H1 (cell line): Measurements from ENCODE around the gene COL6A1. TPM values are rescaled to one million over a fixed set of nuclear protein-coding genes. Genes with fewer than 3 reads are reported as not detected.

Experiments
- CTCF ChIA-PET: fragments of 300-600 bp; sonication (Branson Sonifier 250); formaldehyde crosslinking; loops from one replicate; lab custom pipeline; 2021; ENCODE audit not compliant: partially characterized antibody; lab: Charles Lee
- POLR2A ChIA-PET: fragments of 300-600 bp; sonication (Branson Sonifier 250); formaldehyde crosslinking; loops from one replicate; lab custom pipeline; 2021; ENCODE audit warnings: inconsistent platforms; ENCODE audit not compliant: partially characterized antibody; lab: Charles Lee
- DNase-seq, 2 experiments: peaks; one replicate each; pipeline versions ENCODE4 v3.0.0 to v3.0.0-alpha.2; 2010 to 2022; ENCODE audit warnings: low spot score in 2 of 2, low read depth in 1 of 2, mixed read lengths in 1 of 2
- FAIRE-seq: peaks from 2 replicates; lab custom pipeline; 2011; peaks lifted over from hg19 to GRCh38; lab: Jason Lieb, UNC
- H2AFZ ChIP-seq: 2 replicates; pipeline ENCODE4 v1.8.1; 2012; ENCODE audit warnings: low read length, inconsistent platforms
- H2AK5ac ChIP-seq: 2 replicates; pipeline ENCODE4 v1.6.1; 2013; ENCODE audit warnings: low read depth, low read length
- H2BK120ac ChIP-seq: replicated peaks from 2 replicates; pipeline ENCODE3; 2013; ENCODE audit warnings: low read depth, low read length, inconsistent platforms
- H2BK12ac ChIP-seq: 2 replicates; pipeline ENCODE4 v1.6.1; 2013; ENCODE audit warnings: low read depth, low read length
- H2BK15ac ChIP-seq: 2 replicates; pipeline ENCODE4 v1.6.1; 2013; ENCODE audit warnings: low read length
- H2BK20ac ChIP-seq: 2 replicates; pipeline ENCODE4 v1.6.1; 2013; ENCODE audit warnings: low read length
- H2BK5ac ChIP-seq: 2 replicates; pipeline ENCODE4 v1.6.1; 2013; ENCODE audit warnings: low read depth, low read length
- H3K14ac ChIP-seq: 2 replicates; pipeline ENCODE4 v1.6.1; 2013; ENCODE audit warnings: inconsistent platforms; ENCODE audit not compliant: insufficient read length
- H3K18ac ChIP-seq: 2 replicates; pipeline ENCODE4 v1.6.1; 2013; ENCODE audit warnings: low read length; ENCODE audit errors: extremely low read depth
- H3K23ac ChIP-seq: 2 replicates; pipeline ENCODE4 v1.6.1; 2013; ENCODE audit warnings: inconsistent platforms; ENCODE audit not compliant: insufficient read length
- H3K23me2 ChIP-seq: 2 replicates; pipeline ENCODE4 v1.6.1; 2013; ENCODE audit warnings: low read depth, low read length
- H3K27ac ChIP-seq: 2 replicates; pipeline ENCODE4 v1.6.1; 2011; ENCODE audit warnings: low read depth, low read length, inconsistent platforms
- H3K27me3 ChIP-seq, 4 experiments: replicated peaks in 1 of 4; 1 replicate in 1 of 4; 2 replicates in 3 of 4; pipeline versions ENCODE4 v1.6.1 to v1.8.1; 2011 to 2013; ENCODE audit warnings: low read length in 3 of 4, mild to moderate bottlenecking in 3 of 4, inconsistent platforms in 2 of 4, mixed read lengths in 2 of 4, moderate library complexity in 1 of 4; ENCODE audit not compliant: control insufficient read depth in 3 of 4, insufficient read depth in 3 of 4; ENCODE audit errors: extremely low read depth in 1 of 4
- H3K36me3 ChIP-seq, 4 experiments: 2 replicates each; pipeline versions ENCODE4 v1.6.1 to v1.8.1; 2011 to 2013; ENCODE audit warnings: mild to moderate bottlenecking in 4 of 4, low read length in 3 of 4, moderate library complexity in 2 of 4, control low read depth in 1 of 4, inconsistent platforms in 1 of 4; ENCODE audit not compliant: insufficient read depth in 4 of 4, control insufficient read depth in 2 of 4
- H3K4ac ChIP-seq: replicated peaks from 2 replicates; pipeline ENCODE3; 2013; ENCODE audit warnings: low read length, low read depth, mixed read lengths, inconsistent platforms; ENCODE audit not compliant: insufficient read length
- H3K4me1 ChIP-seq, 4 experiments: replicated peaks in 1 of 4; 1 replicate in 1 of 4; 2 replicates in 3 of 4; pipeline versions ENCODE4 v1.6.1 to v1.8.1; 2011 to 2013; ENCODE audit warnings: low read length in 3 of 4, inconsistent platforms in 2 of 4, mixed read lengths in 1 of 4; ENCODE audit not compliant: insufficient read depth in 4 of 4, control insufficient read depth in 3 of 4
- H3K4me2 ChIP-seq, 2 experiments: 2 replicates each; pipeline versions ENCODE4 v1.6.1 to v1.8.1; 2011 to 2013; ENCODE audit warnings: low read depth in 2 of 2, low read length in 2 of 2, control low read depth in 1 of 2, inconsistent platforms in 1 of 2, mild to moderate bottlenecking in 1 of 2; ENCODE audit not compliant: insufficient read depth in 1 of 2
- H3K4me3 ChIP-seq, 4 experiments: fragments of 200-600, 300-600 bp in 1 of 4; sonication (generic), shearing (Covaris generic), sonication (Bioruptor Twin) in 1 of 4; 2 replicates each; pipeline versions ENCODE4 v1.5.1 to v1.8.1; 2011 to 2016; ENCODE audit warnings: low read length in 4 of 4, low read depth in 3 of 4, control low read depth in 2 of 4, inconsistent platforms in 2 of 4, mild to moderate bottlenecking in 2 of 4, mixed read lengths in 1 of 4, moderate library complexity in 1 of 4; ENCODE audit not compliant: insufficient read depth in 2 of 4; ENCODE audit errors: extremely low read depth in 1 of 4
- H3K56ac ChIP-seq: replicated peaks from 2 replicates; pipeline ENCODE3; 2013; ENCODE audit warnings: low read depth, mild to moderate bottlenecking, mixed read lengths, low read length, inconsistent platforms; ENCODE audit not compliant: insufficient read length
- H3K79me1 ChIP-seq: 2 replicates; pipeline ENCODE4 v1.6.1; 2013; ENCODE audit warnings: low read depth, low read length, control low read depth
- H3K79me2 ChIP-seq, 2 experiments: 2 replicates each; pipeline versions ENCODE4 v1.6.1 to v1.8.1; 2012 to 2013; ENCODE audit warnings: low read length in 2 of 2, mild to moderate bottlenecking in 2 of 2, inconsistent platforms in 1 of 2; ENCODE audit not compliant: insufficient read depth in 2 of 2, control insufficient read depth in 1 of 2
- H3K9ac ChIP-seq, 4 experiments: replicated peaks in 1 of 4; 1 replicate in 1 of 4; 2 replicates in 3 of 4; pipeline versions ENCODE4 v1.6.1 to v1.8.1; 2011 to 2013; ENCODE audit warnings: low read depth in 3 of 4, low read length in 3 of 4, control low read depth in 2 of 4, mild to moderate bottlenecking in 2 of 4, moderate library complexity in 2 of 4, inconsistent platforms in 1 of 4; ENCODE audit errors: extremely low read depth in 1 of 4
- H3K9me3 ChIP-seq, 2 experiments: 2 replicates each; pipeline versions ENCODE4 v1.6.1 to v1.8.1; 2012 to 2013; ENCODE audit warnings: mild to moderate bottlenecking in 2 of 2, moderate library complexity in 2 of 2, control low read depth in 1 of 2, inconsistent platforms in 1 of 2, low read depth in 1 of 2, low read length in 1 of 2, mixed read lengths in 1 of 2; ENCODE audit not compliant: insufficient read depth in 2 of 2
- H4K20me1 ChIP-seq, 2 experiments: replicated peaks in 1 of 2; 2 replicates each; pipeline versions ENCODE3 to v1.8.1; 2011 to 2013; ENCODE audit warnings: inconsistent platforms in 2 of 2, low read length in 2 of 2, mild to moderate bottlenecking in 1 of 2; ENCODE audit not compliant: insufficient read depth in 2 of 2, control insufficient read depth in 1 of 2
- H4K5ac ChIP-seq: 2 replicates; pipeline ENCODE4 v1.6.1; 2013; ENCODE audit warnings: low read length, low read depth, mixed read lengths, inconsistent platforms; ENCODE audit not compliant: insufficient read length
- H4K8ac ChIP-seq: 2 replicates; pipeline ENCODE4 v1.8.0; 2013; ENCODE audit warnings: mild to moderate bottlenecking, moderate library complexity, low read length, inconsistent platforms; ENCODE audit not compliant: insufficient read depth; ENCODE audit errors: extremely low read depth
- H4K91ac ChIP-seq: replicated peaks from 2 replicates; pipeline ENCODE3; 2013; ENCODE audit warnings: low read length, mixed read lengths, inconsistent platforms; ENCODE audit not compliant: insufficient read length
- CREB1 ChIP-seq: IDR thresholded peaks from 2 replicates; pipeline ENCODE4 v1.6.1; 2012; ENCODE audit warnings: inconsistent platforms
- CTBP2 ChIP-seq: IDR thresholded peaks from 2 replicates; pipeline ENCODE4 v1.7.0; 2011; ENCODE audit warnings: borderline replicate concordance, mild to moderate bottlenecking, moderate library complexity, mixed read lengths, low read length; ENCODE audit not compliant: insufficient read depth, insufficient read length
- E2F6 ChIP-seq: IDR thresholded peaks from 2 replicates; pipeline ENCODE4 v1.6.1; 2012; ENCODE audit warnings: inconsistent platforms
- NANOG ChIP-seq: IDR thresholded peaks from 2 replicates; pipeline ENCODE4 v1.6.1; 2011; ENCODE audit warnings: low read length, low read depth, mild to moderate bottlenecking, inconsistent platforms; ENCODE audit not compliant: insufficient read depth, poor library complexity, severe bottlenecking
- TAF7 ChIP-seq: optimal IDR thresholded peaks from 2 replicates; pipeline ENCODE3; 2011; ENCODE audit warnings: low read depth, mild to moderate bottlenecking, inconsistent platforms, low read length, moderate library complexity, borderline replicate concordance
- TCF12 ChIP-seq: IDR thresholded peaks from 2 replicates; pipeline ENCODE4 v1.6.1; 2011; ENCODE audit warnings: low read depth, mild to moderate bottlenecking, low read length
- YY1 ChIP-seq: IDR thresholded peaks from 2 replicates; pipeline ENCODE4 v1.6.1; 2011; ENCODE audit warnings: low read depth, mild to moderate bottlenecking, low read length
- WGBS, 2 experiments: shearing (Covaris generic) in 1 of 2; methylation state at CpG; one replicate each; pipeline versions ENCODE4 v1.1.6 to v1.1.7; 2013 to 2015; ENCODE audit warnings: low lambda C conversion rate in 2 of 2, mixed read lengths in 2 of 2, inconsistent platforms in 1 of 2, low coverage in 1 of 2, missing lambda C conversion rate in 1 of 2; ENCODE audit not compliant: insufficient replicate concordance in 2 of 2, insufficient coverage in 1 of 2, insufficient read length in 1 of 2; ENCODE audit errors: extremely low coverage in 1 of 2, missing lambda C conversion rate in 1 of 2; 5-methylcytosine and 5-hydroxymethylcytosine counted together
- polyA plus RNA-seq, 7 experiments: library from polyadenylated mRNA; depleted of rRNA in 3 of 7; stranded (reverse) in 5 of 7; unstranded in 2 of 7; fragments of >200 nt in 5 of 7; fragments of 200-250 nt in 2 of 7; gene quantifications; 1 replicate in 5 of 7; 2 replicates in 1 of 7; 4 replicates in 1 of 7; pipeline versions ENCODE4 v1.2.1 to v1.2.3, GENCODE V29; 2011 to 2013; ENCODE audit warnings: missing spikeins in 2 of 7, mixed read lengths in 2 of 7
- total RNA-seq: library from RNA; stranded (reverse); fragmentation: NEBNext Ultra II Directional; extraction: Animal tissue kit (Norgen Biotek cat#: 25700); gene quantifications from 2 replicates; pipeline ENCODE4 v1.2.1, GENCODE V29; 2021

COL6A1 gene
- total and polyA plus RNA-seq, 2 of the 8 experiments (the other 6 are each of a cell fraction or from before 2014, with no cell fraction given) = 100 to 115 TPM

- H4K20me1 ChIP-seq = no peaks in the 10 kb centered on the region
- FAIRE-seq (no peak), DNase-seq (no peak)
- no peak overlapping the region for H3K56ac ChIP-seq
- H3K4me3 ChIP-seq = no peak overlapping the region
- H2BK120ac ChIP-seq = no peak overlapping the region
- no peaks in the 10 kb centered on the region for H3K4me1 ChIP-seq
- H3K36me3 ChIP-seq = no peaks in the 10 kb centered on the region; a peak in 1 of 8 replicates
- H3K4me2 ChIP-seq = no peak overlapping the region
- H2BK12ac ChIP-seq = no peak overlapping the region
- H2AK5ac ChIP-seq = no peak overlapping the region
- no peak overlapping the region for H4K8ac ChIP-seq
- TF ChIP-seq YY1 (no peak), TCF12 (no peak), CREB1 (no peak), CTBP2 (no peak), E2F6 (no peak), NANOG (no peak), TAF7 (no peak)
- no peak overlapping the region for H3K18ac ChIP-seq
- H4K91ac ChIP-seq = no peak overlapping the region
- H3K79me2 ChIP-seq = no peaks in the 10 kb centered on the region
- no peak overlapping the region for H2BK15ac ChIP-seq
- peaks cover 41 to 54% of the 10 kb centered on the region in 2 experiments for H3K9me3 ChIP-seq
- no peak overlapping the region for H2BK5ac ChIP-seq
- H3K27me3 ChIP-seq = no peaks in the 10 kb centered on the region
- no peak overlapping the region for H3K9ac ChIP-seq
- ChIA-PET POLR2A (no interaction called here), CTCF (interaction anchor here (1.6 kb wide), 1 partner anchor 13 kb away, joined by 4 read pairs; no protein-coding TSS in a partner anchor)
- no peak overlapping the region for H4K5ac ChIP-seq
- H3K14ac ChIP-seq = no peak overlapping the region
- H3K23me2 ChIP-seq = no peaks in the 10 kb centered on the region
- no peak overlapping the region for H3K23ac ChIP-seq
- no peak overlapping the region for H3K4ac ChIP-seq
- H2BK20ac ChIP-seq = no peak overlapping the region
- WGBS, 2 experiments = 82% methylated on average over 11 of the region's 11 CpGs; no CpG with 5 or more reads in 1 of the 2 experiments
- no peak overlapping the region for H2AFZ ChIP-seq
- H3K79me1 ChIP-seq = no peaks in the 10 kb centered on the region
- H3K27ac ChIP-seq = no peak overlapping the region
Observed at GRCh38 chr21:45959779-45960390, 21.7 kb upstream of the COL6A1 start.
